GM21529 (cell line): Measurements from ENCODE around the gene HCFC1.

Experiments
- ATAC-seq: cut with Tn5 transposase; IDR thresholded peaks from one replicate; pipeline ENCODE4 v1.9.1; 2021; ENCODE audit not compliant: unreplicated experiment

HCFC1 gene

GRCh38 chrX:153971450-153972367 lies at the start of gene HCFC1:
Gene HCFC1 (minus strand): TSS chrX:153971818. CDS start chrX:153970840, 978 bp downstream.
- ATAC-seq: peak; percentile 42

GRCh38 chrX:154021131-154021611 lies 49.6 kb upstream of the HCFC1 start:
- no peak for ATAC-seq

- no peak for ATAC-seq
Observed at GRCh38 chrX:154020536-154021115, 49.0 kb upstream of the HCFC1 start.

GRCh38 chrX:154019633-154020528 lies 48.3 kb upstream of the HCFC1 start, which contains the start of gene IRAK1:
Gene IRAK1 (minus strand): TSS chrX:154019902. CDS start chrX:154019812, 90 bp downstream.
- ATAC-seq: peak; percentile 55

- peak; percentile 11 for ATAC-seq
Observed at GRCh38 chrX:154019061-154019621, 47.5 kb upstream of the HCFC1 start.

- ATAC-seq: no peak
Observed at GRCh38 chrX:154018518-154019060, 47.0 kb upstream of the HCFC1 start.

- no peak for ATAC-seq
Observed at GRCh38 chrX:154017766-154018517, 46.3 kb upstream of the HCFC1 start.

GRCh38 chrX:154016366-154017076 lies 44.9 kb upstream of the HCFC1 start:
- ATAC-seq: no peak

GRCh38 chrX:154015581-154016264 lies 44.1 kb upstream of the HCFC1 start:
- ATAC-seq: no peak

GRCh38 chrX:154014429-154015380 lies 43.1 kb upstream of the HCFC1 start:
- no peak for ATAC-seq

- ATAC-seq: peak; percentile 44
Observed at GRCh38 chrX:154013614-154014360, 42.2 kb upstream of the HCFC1 start.

GRCh38 chrX:154013001-154013421 lies 41.4 kb upstream of the HCFC1 start:
- ATAC-seq: no peak

GRCh38 chrX:154012336-154012991 lies 40.8 kb upstream of the HCFC1 start:
- ATAC-seq: no peak

- ATAC-seq: no peak
Observed at GRCh38 chrX:154011376-154012335, 40.0 kb upstream of the HCFC1 start.
